ENCODE data around the gene SOX18. TPM values are rescaled to one million over a fixed set of nuclear protein-coding genes. Genes with fewer than 3 reads are reported as not detected.

SOX18 gene
- total RNA-seq (10 to 100 TPM; 12.1 to 63.1 (median 42.0) TPM), polyA plus RNA-seq (10 to 100 TPM in 2 of 3 donors, 1 to 10 TPM in 1; 7.3 to 25.5 (median 22.3) TPM)
- long read RNA-seq, donor 1, transcript SOX18-201 (2 exons, 1,864 nt) = major isoform, 26 of 73 reads
- long read RNA-seq, donor 1, partial matches to known transcripts = 26 of 73 reads
- long read RNA-seq, donor 1, other reads (novel, unspliced or antisense) = 21 of 73 reads
- long read RNA-seq, donor 2, transcript SOX18-201 (2 exons, 1,864 nt) = major isoform, 27 of 40 reads
- long read RNA-seq, donor 2, partial matches to known transcripts = 13 of 40 reads
- long read RNA-seq, donor 2, other reads (novel, unspliced or antisense) = 0 of 40 reads

DNA sequence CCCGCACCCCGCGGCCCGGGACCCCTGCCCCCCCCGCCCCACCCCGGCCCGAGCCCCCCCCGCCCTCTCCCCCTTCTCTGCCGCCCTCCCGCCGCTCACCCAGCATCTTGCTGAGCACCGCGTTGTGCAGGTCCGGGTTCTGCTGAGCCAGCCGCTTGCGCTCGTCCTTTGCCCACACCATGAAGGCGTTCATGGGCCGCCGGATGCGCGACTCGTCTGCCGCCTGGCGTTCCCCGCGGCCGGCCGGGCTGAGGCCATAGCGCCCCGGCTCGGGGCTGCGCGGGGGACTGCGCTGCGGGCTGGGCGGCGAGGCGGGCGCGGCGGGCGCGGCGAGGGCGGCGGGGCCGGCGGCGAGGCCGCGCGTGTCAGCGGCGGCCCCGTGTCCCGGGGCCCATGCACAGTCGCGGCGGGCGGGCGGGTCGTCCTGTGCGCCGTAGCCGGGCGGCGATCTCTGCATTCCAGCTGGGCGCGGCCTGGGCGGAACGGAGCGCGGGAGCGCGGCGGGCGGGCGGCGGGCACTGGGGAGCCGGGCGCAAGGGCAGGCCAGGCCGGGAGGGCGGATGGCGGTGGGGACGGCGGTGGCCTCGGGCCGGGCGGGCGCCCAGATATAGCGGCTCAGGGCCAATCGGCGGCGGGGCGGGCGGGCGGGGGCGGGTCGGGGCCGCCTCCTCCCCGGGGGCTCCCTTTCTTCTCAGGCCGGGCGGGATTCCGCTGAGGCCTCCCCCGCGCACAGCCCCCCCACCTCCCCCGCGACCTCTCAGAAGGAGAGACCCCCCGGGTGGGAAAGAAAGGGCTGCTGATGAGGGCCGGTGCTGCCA, at the start of gene SOX18:
Gene SOX18 (minus strand): TSS at position 580 of the 818 bp plus-strand sequence. CDS start 123 bp downstream, at position 457.
- intact Hi-C loops (cut with DNase I; ENCODE audit: low total_unique reads) = no loop called here
- Histone ChIP-seq H3K27ac (peak within 1 kb of the TSS; percentile 56 to 91 (median 85)), H3K36me3 (peaks cover 0 to 15% (median 0%) of the 10 kb centered on the region in 6 donors), H3K27me3 (replicated peaks in 1 of 7) (peaks cover 0 to 91% (median 30%) of the 10 kb centered on the region in 7 donors), H3K4me3 (peak within 1 kb of the TSS; percentile 2 to 73 (median 56)), H3K9me3 (no peaks in the 10 kb centered on the region), H3K4me1 (peaks cover 5 to 97% (median 63%) of the 10 kb centered on the region in 6 donors)
- DNase-seq = peak; percentile 84
- TF ChIP-seq POLR2A (IDR thresholded peaks at IDR 0.05) (no peak), POLR2AphosphoS5 (IDR thresholded peaks at IDR 0.05) (peak; percentile 73 to 85 (median 81))
- TF ChIP-seq, protein P1, sequence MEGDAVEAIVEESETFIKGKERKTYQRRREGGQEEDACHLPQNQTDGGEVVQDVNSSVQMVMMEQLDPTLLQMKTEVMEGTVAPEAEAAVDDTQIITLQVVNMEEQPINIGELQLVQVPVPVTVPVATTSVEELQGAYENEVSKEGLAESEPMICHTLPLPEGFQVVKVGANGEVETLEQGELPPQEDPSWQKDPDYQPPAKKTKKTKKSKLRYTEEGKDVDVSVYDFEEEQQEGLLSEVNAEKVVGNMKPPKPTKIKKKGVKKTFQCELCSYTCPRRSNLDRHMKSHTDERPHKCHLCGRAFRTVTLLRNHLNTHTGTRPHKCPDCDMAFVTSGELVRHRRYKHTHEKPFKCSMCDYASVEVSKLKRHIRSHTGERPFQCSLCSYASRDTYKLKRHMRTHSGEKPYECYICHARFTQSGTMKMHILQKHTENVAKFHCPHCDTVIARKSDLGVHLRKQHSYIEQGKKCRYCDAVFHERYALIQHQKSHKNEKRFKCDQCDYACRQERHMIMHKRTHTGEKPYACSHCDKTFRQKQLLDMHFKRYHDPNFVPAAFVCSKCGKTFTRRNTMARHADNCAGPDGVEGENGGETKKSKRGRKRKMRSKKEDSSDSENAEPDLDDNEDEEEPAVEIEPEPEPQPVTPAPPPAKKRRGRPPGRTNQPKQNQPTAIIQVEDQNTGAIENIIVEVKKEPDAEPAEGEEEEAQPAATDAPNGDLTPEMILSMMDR (IDR thresholded peaks at IDR 0.05 in 8 of 11, conservative IDR thresholded peaks at IDR 0.05 in 3 of 11) = no peak
- WGBS, 5 donors = 1 to 2% (median 1%) methylated on average over 28 to 111 of the region's 111 CpGs

DNA sequence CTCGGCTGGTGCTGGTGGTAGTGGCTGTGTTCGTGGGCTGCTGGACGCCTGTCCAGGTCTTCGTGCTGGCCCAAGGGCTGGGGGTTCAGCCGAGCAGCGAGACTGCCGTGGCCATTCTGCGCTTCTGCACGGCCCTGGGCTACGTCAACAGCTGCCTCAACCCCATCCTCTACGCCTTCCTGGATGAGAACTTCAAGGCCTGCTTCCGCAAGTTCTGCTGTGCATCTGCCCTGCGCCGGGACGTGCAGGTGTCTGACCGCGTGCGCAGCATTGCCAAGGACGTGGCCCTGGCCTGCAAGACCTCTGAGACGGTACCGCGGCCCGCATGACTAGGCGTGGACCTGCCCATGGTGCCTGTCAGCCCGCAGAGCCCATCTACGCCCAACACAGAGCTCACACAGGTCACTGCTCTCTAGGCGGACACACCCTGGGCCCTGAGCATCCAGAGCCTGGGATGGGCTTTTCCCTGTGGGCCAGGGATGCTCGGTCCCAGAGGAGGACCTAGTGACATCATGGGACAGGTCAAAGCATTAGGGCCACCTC, 49.1 kb upstream of the SOX18 start:
- peaks cover 0 to 43% (median 13%) of the 10 kb centered on the region in 6 donors for H3K36me3 ChIP-seq
- intact Hi-C loops (cut with DNase I; ENCODE audit: low total_unique reads) = no loop called here
- TF ChIP-seq, protein P1 (IDR thresholded peaks at IDR 0.05 in 8 of 11, conservative IDR thresholded peaks at IDR 0.05 in 3 of 11) = no peak
- TF ChIP-seq POLR2A (IDR thresholded peaks at IDR 0.05) (no peak), POLR2AphosphoS5 (IDR thresholded peaks at IDR 0.05) (no peak)
- no peak for DNase-seq
- no peak overlapping the region for H3K27ac ChIP-seq
- H3K4me1 ChIP-seq = peaks cover 5 to 36% (median 23%) of the 10 kb centered on the region in 6 donors
- WGBS, 5 donors = 92 to 98% (median 94%) methylated on average over 24 to 28 of the region's 28 CpGs
- H3K4me3 ChIP-seq = no peak overlapping the region
- H3K27me3 ChIP-seq (replicated peaks in 1 of 7) = peaks cover 0 to 35% (median 28%) of the 10 kb centered on the region in 7 donors
- H3K9me3 ChIP-seq = no peaks in the 10 kb centered on the region

DNA sequence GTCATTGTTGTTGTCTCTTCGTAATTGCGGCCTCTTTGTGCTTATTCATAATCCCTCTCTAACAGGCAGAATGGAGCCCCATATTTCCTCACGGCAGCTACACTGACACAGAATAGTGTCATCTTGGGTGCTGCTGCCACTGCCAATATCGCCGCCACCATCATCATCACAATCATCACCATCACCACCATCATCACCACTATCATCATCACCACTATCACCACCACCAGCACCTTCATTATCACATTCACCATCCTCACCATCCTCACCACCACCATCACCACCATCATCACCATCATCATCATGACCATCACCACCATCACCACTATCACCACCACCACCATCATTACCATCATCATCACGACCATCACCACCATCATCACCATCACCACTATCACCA, 47.1 kb upstream of the SOX18 start:
- Histone ChIP-seq H3K4me1 (peaks cover 0 to 22% (median 8%) of the 10 kb centered on the region in 6 donors), H3K27me3 (replicated peaks in 1 of 7) (peaks cover 0 to 15% (median 8%) of the 10 kb centered on the region in 7 donors), H3K36me3 (peaks cover 0 to 43% (median 13%) of the 10 kb centered on the region in 6 donors), H3K9me3 (no peaks in the 10 kb centered on the region), H3K27ac (no peak overlapping the region), H3K4me3 (no peak overlapping the region)
- TF ChIP-seq, protein P1 (IDR thresholded peaks at IDR 0.05 in 8 of 11, conservative IDR thresholded peaks at IDR 0.05 in 3 of 11) = no peak
- intact Hi-C loops (cut with DNase I; ENCODE audit: low total_unique reads) = no loop called here
- no peak for DNase-seq
- WGBS, 5 donors = 80 to 96% (median 83%) methylated on average over 6 of the region's 6 CpGs

All from spleen (tissue), 13 donors.